GM23338 (cell line): ENCODE data around the gene ZBTB37. TPM values are rescaled to one million over a fixed set of nuclear protein-coding genes. Genes with fewer than 3 reads are reported as not detected.

Experiments used
- ATAC-seq: fragments of 200-7000 bp; cut with Tn5 transposase; 3 replicates; pipeline ENCODE4 v1.9.1; 2020
- DNase-seq: peaks from one replicate; pipeline ENCODE4 v3.0.0-alpha.2; 2015; ENCODE audit warnings: low spot score
- H2AFZ ChIP-seq: fragments of 200-600 bp; sonication (generic); 2 replicates; pipeline ENCODE4 v1.8.0; 2016; ENCODE audit warnings: antibody characterized with exemption, mild to moderate bottlenecking, moderate library complexity
- H3F3A ChIP-seq: fragments of 200-600 bp; sonication (generic); replicated peaks from 2 replicates; pipeline ENCODE4 v1.8.0; 2017; ENCODE audit warnings: antibody characterized with exemption, mixed run types, low read depth
- H3K27ac ChIP-seq: fragments of 200-600 bp; sonication (generic); 2 replicates; pipeline ENCODE4 v1.6.1; 2016; ENCODE audit warnings: low read depth
- H3K27me3 ChIP-seq: fragments of 200-600 bp; sonication (generic); 2 replicates; pipeline ENCODE4 v1.8.0; 2016; ENCODE audit warnings: mild to moderate bottlenecking, mixed run types, moderate library complexity; ENCODE audit not compliant: insufficient read depth
- H3K36me3 ChIP-seq: fragments of 200-600 bp; sonication (generic); 2 replicates; pipeline ENCODE4 v1.8.0; 2016; ENCODE audit warnings: mild to moderate bottlenecking; ENCODE audit not compliant: insufficient read depth
- H3K4me1 ChIP-seq: fragments of 200-600 bp; sonication (generic); 2 replicates; pipeline ENCODE4 v1.8.0; 2016; ENCODE audit warnings: mild to moderate bottlenecking, moderate library complexity; ENCODE audit not compliant: insufficient read depth
- H3K4me2 ChIP-seq: fragments of 200-600 bp; sonication (generic); 2 replicates; pipeline ENCODE4 v1.7.1; 2017; ENCODE audit warnings: mixed run types
- H3K4me3 ChIP-seq: fragments of 200-600 bp; sonication (generic); 2 replicates; pipeline ENCODE4 v1.6.1; 2016; ENCODE audit warnings: mixed run types
- H3K79me2 ChIP-seq: fragments of 200-600 bp; sonication (generic); replicated peaks from 2 replicates; pipeline ENCODE4 v1.8.0; 2017; ENCODE audit warnings: mild to moderate bottlenecking; ENCODE audit not compliant: insufficient read depth
- H3K9me2 ChIP-seq: fragments of 200-600 bp; sonication (generic); 2 replicates; pipeline ENCODE4 v1.8.0; 2017; ENCODE audit not compliant: insufficient read depth
- H4K20me1 ChIP-seq: fragments of 200-600 bp; sonication (generic); replicated peaks from 2 replicates; pipeline ENCODE4 v1.8.0; 2017; ENCODE audit warnings: mild to moderate bottlenecking; ENCODE audit not compliant: insufficient read depth
- H3K27ac Mint-ChIP-seq: 2 replicates; pipeline ENCODE4 v1.8.0; 2020; ENCODE audit warnings: inconsistent platforms, mild to moderate bottlenecking, moderate library complexity, mixed read lengths
- H3K27me3 Mint-ChIP-seq: 3 replicates; pipeline ENCODE4 v1.8.0; 2022; ENCODE audit warnings: low read depth, mild to moderate bottlenecking, moderate library complexity, mixed read lengths, inconsistent platforms; ENCODE audit not compliant: insufficient read depth, poor library complexity
- H3K36me3 Mint-ChIP-seq: 3 replicates; pipeline ENCODE4 v1.8.0; 2021; ENCODE audit warnings: low read depth, mild to moderate bottlenecking, inconsistent platforms, moderate library complexity, mixed read lengths
- H3K4me1 Mint-ChIP-seq: 3 replicates; pipeline ENCODE4 v1.8.0; 2020; ENCODE audit warnings: mild to moderate bottlenecking, inconsistent platforms, mixed read lengths
- H3K4me3 Mint-ChIP-seq: 3 replicates; pipeline ENCODE4 v1.8.0; 2021; ENCODE audit warnings: moderate library complexity, mild to moderate bottlenecking, inconsistent platforms, mixed read lengths
- H3K9me3 Mint-ChIP-seq: 3 replicates; pipeline ENCODE4 v1.8.0; 2020; ENCODE audit warnings: moderate library complexity, mild to moderate bottlenecking, inconsistent platforms, mixed read lengths
- CREB1 ChIP-seq: fragments of 250-450 bp; sonication (Bioruptor Pico); IDR thresholded peaks from 2 replicates; pipeline ENCODE4 v1.5.0; 2020; ENCODE audit warnings: low read depth, mild to moderate bottlenecking, moderate library complexity
- ETS1 ChIP-seq: IDR thresholded peaks from 2 replicates; pipeline ENCODE4 v1.6.1; 2016; ENCODE audit warnings: antibody characterized with exemption
- EZH2 ChIP-seq: fragments of 200-600 bp; sonication (generic); IDR thresholded peaks from one replicate; pipeline ENCODE4 v1.8.0; 2017; ENCODE audit warnings: antibody characterized with exemption, mild to moderate bottlenecking, low read depth; ENCODE audit not compliant: unreplicated experiment
- EZH2phosphoT487 ChIP-seq: fragments of 200-600 bp; sonication (generic); IDR thresholded peaks from one replicate; pipeline ENCODE4 v1.8.1; 2018; ENCODE audit warnings: antibody characterized with exemption; ENCODE audit not compliant: unreplicated experiment
- JUNB ChIP-seq: IDR thresholded peaks from one replicate; pipeline ENCODE4 v1.6.1; 2016; ENCODE audit warnings: antibody characterized with exemption; ENCODE audit not compliant: unreplicated experiment
- NANOG ChIP-seq: IDR thresholded peaks from 2 replicates; pipeline ENCODE4 v1.6.1; 2016; ENCODE audit warnings: antibody characterized with exemption, borderline replicate concordance
- POLR2AphosphoS5 ChIP-seq: IDR thresholded peaks from 2 replicates; pipeline ENCODE4 v1.6.1; 2016; ENCODE audit warnings: antibody characterized with exemption, low read depth
- REST ChIP-seq: IDR thresholded peaks from one replicate; pipeline ENCODE4 v1.6.1; 2018; ENCODE audit warnings: antibody characterized with exemption; ENCODE audit not compliant: unreplicated experiment
- STAT1 ChIP-seq: IDR thresholded peaks from one replicate; pipeline ENCODE4 v1.6.1; 2016; ENCODE audit warnings: antibody characterized with exemption; ENCODE audit not compliant: unreplicated experiment
- ZNF114 ChIP-seq: fragments of 250-450 bp; sonication (Bioruptor Pico); IDR thresholded peaks from 2 replicates; pipeline ENCODE4 v1.5.0; 2020; ENCODE audit warnings: mild to moderate bottlenecking, moderate library complexity
- ZNF331 ChIP-seq: fragments of 250-450 bp; sonication (Bioruptor Pico); IDR thresholded peaks from 2 replicates; pipeline ENCODE4 v1.5.0; 2020; ENCODE audit warnings: low read depth, mild to moderate bottlenecking, moderate library complexity
- polyA plus RNA-seq: library from polyadenylated mRNA; unstranded; fragments of >200 nt; fragmentation: Nextera tagmentation; extraction: Ambion mirVana; gene quantifications from 2 replicates; pipeline ENCODE4 v1.2.1, GENCODE V29; 2016
- total RNA-seq: library from RNA; depleted of rRNA; stranded (reverse); fragments of >200 nt; shearing (Covaris generic); gene quantifications from 2 replicates; pipeline ENCODE4 v1.2.3, GENCODE V29; 2014

ZBTB37 gene
- total and polyA plus RNA-seq, 2 experiments from 2014 or later = 2.7 to 15.8 TPM

GRCh38 chr1:173824315-173825081, 43.7 kb upstream of the ZBTB37 start, which contains the start of the genes CENPL and DARS2:
Gene CENPL, minus strand, starts transcription at chr1:173824883. Its CDS starts 13,584 bp downstream, at chr1:173811299.
Gene DARS2, plus strand, starts transcription at chr1:173824673. Its CDS starts 557 bp downstream, at chr1:173825230.
- TF ChIP-seq STAT1 (no peak), REST (peak; percentile 9), JUNB (no peak), EZH2phosphoT487 (no peak), ETS1 (peak; percentile 87), POLR2AphosphoS5 (peak; percentile 82), CREB1 (CRISPR knock-in tag) (peak; percentile 92)
- H3K4me3 Mint-ChIP-seq = peak within 1 kb of the TSS; percentile 100
- Histone ChIP-seq H2AFZ (peak within 1 kb of the TSS; percentile 60; the same call in 1 of the 2 replicates), H3K79me2 (peaks cover 55% of the 10 kb centered on the region), H3K27me3 (no peaks in the 10 kb centered on the region), H3K4me2 (peak within 1 kb of the TSS; percentile 95), H3K4me1 (peaks cover 7% of the 10 kb centered on the region), H3K27ac (peak within 1 kb of the TSS; percentile 99), H3K9me2 (no peaks in the 10 kb centered on the region), H3F3A (peaks cover 4% of the 10 kb centered on the region; the same call in 1 of the 2 replicates), H3K36me3 (peaks cover 14% of the 10 kb centered on the region), H3K4me3 (peak within 1 kb of the TSS; percentile 96), H4K20me1 (peaks cover 13% of the 10 kb centered on the region; the same call in 1 of the 2 replicates)
- peaks cover 11% of the 10 kb centered on the region for H3K4me1 Mint-ChIP-seq
- DNase-seq (peak; percentile 98), ATAC-seq (peak; percentile 92)
- no peaks in the 10 kb centered on the region; the same call in 2 of the 3 replicates for H3K9me3 Mint-ChIP-seq
- peak within 1 kb of the TSS; percentile 99 for H3K27ac Mint-ChIP-seq
- H3K36me3 Mint-ChIP-seq = peaks cover 26% of the 10 kb centered on the region
- H3K27me3 Mint-ChIP-seq = no peaks in the 10 kb centered on the region

GRCh38 chr1:173827611-173828010, 40.6 kb upstream of the ZBTB37 start:
- DNase-seq = no peak
- H3K4me3 ChIP-seq = no peak overlapping the region
- H3K4me1 ChIP-seq = peaks cover 7% of the 10 kb centered on the region
- H3K27me3 ChIP-seq = no peaks in the 10 kb centered on the region
- H3K27ac ChIP-seq = no peak overlapping the region
- H2AFZ ChIP-seq = no peak overlapping the region
- peaks cover 11% of the 10 kb centered on the region; the same call in 1 of the 2 replicates for H3K36me3 ChIP-seq
- no peak for ATAC-seq
- Mint-ChIP-seq H3K4me3 (no peak overlapping the region), H3K27ac (no peak overlapping the region), H3K27me3 (no peaks in the 10 kb centered on the region), H3K36me3 (peaks cover 27% of the 10 kb centered on the region), H3K4me1 (peaks cover 11% of the 10 kb centered on the region), H3K9me3 (no peaks in the 10 kb centered on the region; the same call in 2 of the 3 replicates)
- no peaks in the 10 kb centered on the region for H3K9me2 ChIP-seq
- H3F3A ChIP-seq = peaks cover 4% of the 10 kb centered on the region; the same call in 1 of the 2 replicates
- no peaks in the 10 kb centered on the region for H4K20me1 ChIP-seq
- no peak overlapping the region for H3K4me2 ChIP-seq
- H3K79me2 ChIP-seq = peaks cover 24% of the 10 kb centered on the region
- TF ChIP-seq ZNF331 (no peak), ZNF114 (no peak), EZH2 (no peak), NANOG (no peak), EZH2phosphoT487 (no peak), JUNB (no peak)
